Epidermal melanocyte (primary cell): Measurements from ENCODE around the gene KLF7.

ENCODE experiments used
- DNase-seq: peaks from one replicate; pipeline ENCODE4 v3.0.0; 2011; ENCODE audit warnings: low spot score; ENCODE audit not compliant: insufficient read length

Gene KLF7

GRCh38 chr2:207095963-207096362, 69.8 kb downstream of the KLF7 start:
- DNase-seq, result no peak

- DNase-seq, result no peak
Measured at GRCh38 chr2:207093234-207093633, 72.5 kb downstream of the KLF7 start.

- DNase-seq, result no peak
Measured at GRCh38 chr2:207092818-207093217, 72.9 kb downstream of the KLF7 start.

- no peak for DNase-seq
Measured at GRCh38 chr2:207091928-207092327, 73.8 kb downstream of the KLF7 start.

GRCh38 chr2:207091176-207091575, 74.6 kb downstream of the KLF7 start:
- DNase-seq, result no peak

- DNase-seq, result no peak
Measured at GRCh38 chr2:207090389-207090788, 75.4 kb downstream of the KLF7 start.

GRCh38 chr2:207088839-207089238, 76.9 kb downstream of the KLF7 start:
- DNase-seq, result no peak

- no peak for DNase-seq
Measured at GRCh38 chr2:207088276-207088675, 77.5 kb downstream of the KLF7 start.

GRCh38 chr2:207087046-207087902, 78.5 kb downstream of the KLF7 start:
- DNase-seq, result no peak

- DNase-seq, result no peak
Measured at GRCh38 chr2:207086136-207086535, 79.6 kb downstream of the KLF7 start.

GRCh38 chr2:207085110-207085509, 80.6 kb downstream of the KLF7 start:
- no peak for DNase-seq

GRCh38 chr2:207083361-207084110, 82.2 kb downstream of the KLF7 start:
- DNase-seq, result no peak

- DNase-seq, result no peak
Measured at GRCh38 chr2:207082619-207083018, 83.1 kb downstream of the KLF7 start.

- no peak for DNase-seq
Measured at GRCh38 chr2:207078186-207078798, 87.5 kb downstream of the KLF7 start.

GRCh38 chr2:207077266-207077665, 88.5 kb downstream of the KLF7 start:
- DNase-seq, result no peak

GRCh38 chr2:207075456-207075855, 90.3 kb downstream of the KLF7 start:
- no peak for DNase-seq

GRCh38 chr2:207073801-207074678, 91.7 kb downstream of the KLF7 start:
- DNase-seq, result no peak

- no peak for DNase-seq
Measured at GRCh38 chr2:207073412-207073800, 92.3 kb downstream of the KLF7 start.

GRCh38 chr2:207072571-207072970, 93.2 kb downstream of the KLF7 start:
- DNase-seq, result no peak

GRCh38 chr2:207071820-207072219, 93.9 kb downstream of the KLF7 start:
- DNase-seq, result no peak

- DNase-seq, result no peak
Measured at GRCh38 chr2:207067473-207067872, 98.3 kb downstream of the KLF7 start.
